IPS DF 6.9 (cell line): ENCODE measurements around the gene ELMO3.

Experiments used
- DNase-seq: peaks from one replicate; pipeline ENCODE4 v3.0.0-alpha.2; 2013; ENCODE audit warnings: low read depth, low spot score
- H3K27ac ChIP-seq: one replicate; pipeline ENCODE4 v1.5.1; 2013; ENCODE audit warnings: low read length, control low read depth
- H3K27me3 ChIP-seq: 2 replicates; pipeline ENCODE4 v1.6.1; 2013; ENCODE audit warnings: mild to moderate bottlenecking, low read length; ENCODE audit not compliant: control insufficient read depth, insufficient read depth
- H3K36me3 ChIP-seq: 2 replicates; pipeline ENCODE4 v1.6.1; 2013; ENCODE audit warnings: low read length; ENCODE audit not compliant: control insufficient read depth, insufficient read depth
- H3K4me1 ChIP-seq: 2 replicates; pipeline ENCODE4 v1.6.1; 2013; ENCODE audit warnings: low read length; ENCODE audit not compliant: control insufficient read depth, insufficient read depth
- H3K4me3 ChIP-seq: 2 replicates; pipeline ENCODE4 v1.5.1; 2013; ENCODE audit warnings: mild to moderate bottlenecking, low read length
- H3K9me3 ChIP-seq: 2 replicates; pipeline ENCODE4 v1.6.1; 2013; ENCODE audit warnings: low read length, inconsistent platforms; ENCODE audit not compliant: control insufficient read depth, insufficient read depth
- WGBS: extraction: QIAGEN DNeasy Blood & Tissue Kit; methylation state at CpG from one replicate; pipeline ENCODE4 v1.1.7; 2013; ENCODE audit warnings: mixed read lengths, missing lambda C conversion rate; ENCODE audit not compliant: insufficient read length, insufficient coverage; 5-methylcytosine and 5-hydroxymethylcytosine counted together

ELMO3 gene

DNA sequence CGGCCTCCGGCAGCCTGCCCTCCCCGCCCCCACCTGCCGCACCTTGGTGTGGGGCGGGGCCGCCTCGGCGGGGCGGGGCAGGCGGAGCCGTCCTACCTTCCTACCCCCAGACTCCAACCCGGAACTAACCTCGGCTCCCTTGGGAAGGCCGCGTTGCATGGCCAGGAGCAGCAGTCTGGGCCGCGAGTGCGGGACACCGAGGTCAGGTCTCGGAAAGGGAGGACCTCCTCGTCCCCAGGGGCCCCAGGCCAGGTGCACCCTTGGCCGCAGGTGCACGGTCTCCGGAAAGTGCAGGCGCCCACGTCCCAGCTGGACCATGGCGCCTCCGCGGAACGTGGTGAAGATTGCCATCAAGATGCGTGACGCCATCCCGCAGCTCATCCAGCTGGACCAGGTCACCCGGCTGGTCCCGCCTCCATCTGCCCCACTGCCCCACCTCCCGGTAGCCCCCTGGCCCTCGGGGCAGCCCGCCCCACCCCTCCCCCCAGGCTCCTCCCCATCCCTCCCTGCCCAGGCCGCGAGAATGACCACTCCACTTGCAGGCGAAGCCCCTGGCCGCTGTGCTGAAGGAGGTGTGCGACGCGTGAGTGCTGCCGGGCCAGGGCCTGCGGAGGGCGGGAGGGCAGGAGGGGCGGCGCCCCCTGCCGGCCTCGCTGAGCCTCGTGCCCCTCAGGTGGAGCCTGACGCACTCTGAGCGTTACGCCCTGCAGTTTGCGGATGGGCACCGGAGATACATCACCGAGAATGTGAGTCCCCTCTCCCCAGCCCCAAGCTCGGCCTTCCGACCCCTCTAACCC lies at the start of gene ELMO3:
Gene ELMO3 (plus strand): TSS at position 121 of the 797 bp plus-strand sequence. CDS start 196 bp downstream, at position 317.
- peak within 1 kb of the TSS; percentile 34; the same call in 1 of the 2 replicates for H3K4me3 ChIP-seq
- H3K9me3 ChIP-seq = no peaks in the 10 kb centered on the region
- peaks cover 34% of the 10 kb centered on the region for H3K36me3 ChIP-seq
- no peak for DNase-seq
- no peak within 1 kb of the TSS for H3K27ac ChIP-seq
- peaks cover 3% of the 10 kb centered on the region; the same call in 1 of the 2 replicates for H3K4me1 ChIP-seq
- WGBS = no CpG with 5 or more reads among the region's 61 CpGs
- no peaks in the 10 kb centered on the region for H3K27me3 ChIP-seq

GRCh38 chr16:67149276-67150046 lies 49.5 kb upstream of the ELMO3 start:
- WGBS = no CpG with 5 or more reads among the region's 77 CpGs
- H3K27me3 ChIP-seq = peaks cover 24% of the 10 kb centered on the region
- H3K4me3 ChIP-seq = peak overlapping the region; percentile 83; the same call in 1 of the 2 replicates
- peaks cover 7% of the 10 kb centered on the region for H3K4me1 ChIP-seq
- no peaks in the 10 kb centered on the region for H3K9me3 ChIP-seq
- DNase-seq = no peak
- no peak overlapping the region for H3K27ac ChIP-seq
- H3K36me3 ChIP-seq = peaks cover 8% of the 10 kb centered on the region

DNA sequence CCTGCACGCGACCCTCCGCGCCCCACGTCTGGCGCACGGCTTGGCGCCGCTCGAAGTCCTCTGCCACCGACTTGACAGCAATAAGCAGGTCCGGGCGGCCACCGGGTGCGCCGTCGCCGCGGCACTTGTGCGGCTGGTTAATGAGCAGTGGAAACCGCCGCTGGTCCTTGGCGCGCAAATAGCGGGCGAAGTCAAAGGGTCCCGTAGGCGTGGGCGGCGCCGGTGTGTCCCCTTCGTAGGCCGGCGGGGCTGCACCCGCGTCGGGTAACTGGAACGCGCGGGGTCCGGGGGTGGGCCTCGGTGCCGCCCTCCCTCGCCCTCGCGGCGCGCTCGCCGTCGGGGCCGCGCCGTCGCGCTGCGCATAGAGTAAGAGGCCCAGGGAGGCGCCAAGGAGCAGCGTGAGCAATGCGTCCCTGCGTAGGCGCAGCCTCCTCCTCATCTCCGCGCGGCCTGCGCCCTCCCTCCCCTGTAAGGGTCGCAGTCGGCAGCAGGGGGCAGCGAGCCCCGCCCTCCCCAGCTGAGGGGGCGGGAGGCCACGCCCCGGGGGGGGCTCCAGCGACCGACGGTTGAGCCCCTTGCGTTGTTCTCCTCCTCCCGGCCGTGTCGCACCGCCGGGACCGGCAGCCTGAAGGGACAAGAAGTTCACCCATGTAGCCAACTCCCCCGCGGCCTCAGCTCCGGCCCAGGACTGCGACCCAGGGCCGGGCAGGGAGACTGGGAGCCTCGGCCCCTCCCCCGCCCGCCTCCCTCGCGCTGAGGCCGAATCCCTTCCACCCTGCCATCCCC lies 48.7 kb upstream of the ELMO3 start:
- peak overlapping the region; percentile 83; the same call in 1 of the 2 replicates for H3K4me3 ChIP-seq
- DNase-seq = no peak
- H3K27ac ChIP-seq = no peak overlapping the region
- peaks cover 10% of the 10 kb centered on the region for H3K4me1 ChIP-seq
- peaks cover 29% of the 10 kb centered on the region for H3K27me3 ChIP-seq
- no CpG with 5 or more reads among the region's 94 CpGs for WGBS
- H3K36me3 ChIP-seq = peaks cover 8% of the 10 kb centered on the region
- H3K9me3 ChIP-seq = no peaks in the 10 kb centered on the region

DNA sequence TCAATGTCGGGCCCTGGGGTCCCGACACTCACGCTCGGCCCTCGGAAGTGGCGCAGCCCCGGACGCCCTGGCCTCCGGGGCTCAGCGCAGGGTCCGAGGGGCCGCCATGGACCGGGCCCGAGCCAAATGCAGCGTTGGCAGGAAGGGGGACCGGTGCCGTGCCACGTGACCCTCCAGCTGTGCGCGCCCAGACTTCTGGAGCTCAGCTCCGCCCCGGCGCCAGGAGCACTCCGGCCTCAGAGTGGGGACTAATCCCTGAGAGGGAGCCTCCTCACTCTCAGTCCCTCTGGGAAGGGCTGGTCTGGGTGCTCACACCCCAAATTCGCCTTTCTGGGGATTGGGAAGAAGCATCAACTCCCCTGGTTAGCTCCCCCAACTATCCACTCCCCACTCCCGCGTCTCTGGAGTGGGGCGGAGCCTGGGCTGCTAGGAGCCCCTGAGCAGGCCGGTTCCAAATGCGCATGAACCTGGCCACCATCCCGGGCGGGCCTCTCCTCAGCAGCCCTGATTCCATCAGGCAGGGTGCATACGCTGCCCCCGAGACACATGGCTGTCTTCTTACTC lies 48.0 kb upstream of the ELMO3 start, which contains the start of gene B3GNT9:
Gene B3GNT9 (minus strand): TSS at position 166 of the 564 bp plus-strand sequence. CDS start 513 bp downstream, outside the sequence.
- no peak for DNase-seq
- WGBS = no CpG with 5 or more reads among the region's 34 CpGs
- peaks cover 8% of the 10 kb centered on the region for H3K36me3 ChIP-seq
- peak within 1 kb of the TSS; percentile 83; the same call in 1 of the 2 replicates for H3K4me3 ChIP-seq
- H3K27ac ChIP-seq = no peak within 1 kb of the TSS
- peaks cover 10% of the 10 kb centered on the region for H3K4me1 ChIP-seq
- peaks cover 34% of the 10 kb centered on the region for H3K27me3 ChIP-seq
- H3K9me3 ChIP-seq = no peaks in the 10 kb centered on the region

DNA sequence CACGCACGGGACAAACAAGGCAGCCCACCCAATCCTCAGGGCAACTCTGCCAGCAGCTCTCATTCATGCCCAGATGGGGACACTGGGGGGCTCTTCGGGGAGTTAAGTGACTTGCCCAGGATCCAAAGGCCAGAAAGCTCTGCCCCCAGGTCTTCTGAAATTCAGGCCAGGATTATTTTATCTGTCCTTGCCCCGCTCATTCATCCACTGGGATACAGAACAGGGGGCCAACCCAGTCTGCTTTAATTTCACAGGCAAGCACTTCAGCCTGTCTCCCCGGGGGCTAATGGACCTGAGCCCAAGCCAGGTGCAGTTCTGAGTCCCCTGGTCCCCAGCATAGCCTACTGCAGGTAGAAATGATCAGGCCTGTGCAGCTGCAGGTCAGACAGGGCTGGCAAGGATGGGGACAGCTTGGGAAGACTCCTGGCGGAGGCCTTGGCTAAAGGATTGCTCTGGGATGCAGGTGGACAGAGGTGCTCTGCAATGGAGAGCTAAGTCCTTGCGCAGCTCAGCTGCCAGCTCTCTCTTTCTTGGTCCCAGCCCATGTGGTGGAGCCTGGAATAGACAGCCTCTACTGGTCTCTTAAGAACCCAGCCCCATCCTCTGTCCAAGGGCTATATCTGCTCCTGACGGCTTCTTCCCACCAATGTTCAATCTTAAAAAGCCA lies 47.4 kb upstream of the ELMO3 start:
- no CpG with 5 or more reads among the region's 8 CpGs for WGBS
- Histone ChIP-seq H3K36me3 (peaks cover 8% of the 10 kb centered on the region), H3K9me3 (no peaks in the 10 kb centered on the region), H3K27ac (no peak overlapping the region), H3K4me3 (peak overlapping the region; percentile 83; the same call in 1 of the 2 replicates), H3K4me1 (peaks cover 10% of the 10 kb centered on the region), H3K27me3 (peaks cover 40% of the 10 kb centered on the region)
- DNase-seq = no peak

- peaks cover 5% of the 10 kb centered on the region for H3K4me1 ChIP-seq
- WGBS = no CpG with 5 or more reads among the region's 61 CpGs
- DNase-seq = no peak
- no peak overlapping the region for H3K27ac ChIP-seq
- H3K36me3 ChIP-seq = no peaks in the 10 kb centered on the region
- peaks cover 71% of the 10 kb centered on the region for H3K27me3 ChIP-seq
- peak overlapping the region; percentile 20; the same call in 1 of the 2 replicates for H3K4me3 ChIP-seq
- H3K9me3 ChIP-seq = no peaks in the 10 kb centered on the region
These were observed 44.2 kb upstream of the ELMO3 start for GRCh38 chr16:67154578-67155294.

DNA sequence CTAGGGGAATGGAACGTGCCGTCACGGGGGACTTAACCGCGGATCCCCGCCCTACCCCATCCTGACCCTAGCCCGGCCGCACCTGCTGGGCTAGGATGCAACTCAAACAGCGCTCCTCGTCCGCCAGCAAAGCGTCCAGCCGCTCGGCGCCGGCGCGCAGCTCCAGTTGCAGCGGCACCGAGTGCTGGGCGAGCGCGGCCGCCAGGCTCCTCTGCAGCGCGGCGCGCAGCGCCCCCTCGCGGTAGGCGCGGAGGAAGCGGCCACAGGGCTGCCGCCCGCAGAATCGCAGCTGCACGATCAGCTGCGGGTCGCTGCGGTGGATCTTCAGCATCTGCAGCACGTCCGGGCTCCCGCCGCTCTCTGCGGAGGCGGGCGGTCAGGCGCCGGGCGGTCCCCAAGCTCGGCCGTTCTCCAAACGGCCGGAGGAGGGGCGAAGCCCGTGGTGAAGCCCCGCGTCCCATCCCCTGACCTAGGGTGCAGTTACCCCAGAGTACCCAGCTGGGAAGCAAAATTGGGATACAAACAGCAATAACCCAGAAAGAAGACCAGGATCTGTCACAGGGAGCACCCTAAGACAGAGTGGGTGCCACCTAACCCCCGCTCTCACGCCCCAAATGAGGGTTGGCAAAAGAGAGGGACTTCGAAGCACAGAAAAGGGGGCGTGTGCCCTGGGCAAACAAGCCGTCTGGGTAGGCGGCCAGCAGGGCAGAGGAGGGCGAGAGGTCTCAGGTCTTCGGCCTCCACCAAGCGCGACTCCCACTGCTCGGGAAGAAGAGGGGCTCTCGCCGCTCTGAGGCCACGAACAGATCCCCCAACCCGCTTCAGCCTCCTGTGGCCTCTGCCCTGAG lies 43.4 kb upstream of the ELMO3 start:
- DNase-seq = no peak
- H3K4me1 ChIP-seq = peaks cover 5% of the 10 kb centered on the region
- no CpG with 5 or more reads among the region's 74 CpGs for WGBS
- H3K4me3 ChIP-seq = peak overlapping the region; percentile 20; the same call in 1 of the 2 replicates
- H3K36me3 ChIP-seq = no peaks in the 10 kb centered on the region
- H3K27ac ChIP-seq = no peak overlapping the region
- peaks cover 77% of the 10 kb centered on the region for H3K27me3 ChIP-seq
- no peaks in the 10 kb centered on the region for H3K9me3 ChIP-seq

GRCh38 chr16:67156143-67156844 lies 42.6 kb upstream of the ELMO3 start:
- Histone ChIP-seq H3K27me3 (peaks cover 83% of the 10 kb centered on the region), H3K36me3 (no peaks in the 10 kb centered on the region), H3K4me3 (no peak overlapping the region), H3K27ac (no peak overlapping the region), H3K4me1 (peaks cover 3% of the 10 kb centered on the region; the same call in 1 of the 2 replicates), H3K9me3 (no peaks in the 10 kb centered on the region)
- no CpG with 5 or more reads among the region's 15 CpGs for WGBS
- DNase-seq = no peak
